Smooth muscle cell of the umbilical artery (primary cell): ENCODE data around the gene CSE1L. TPM values are rescaled to one million over a fixed set of nuclear protein-coding genes. Genes with fewer than 3 reads are reported as not detected.

ENCODE experiments used
- total RNA-seq: library from RNA; depleted of rRNA; stranded (reverse); fragments of >200 nt; gene quantifications from 2 replicates; pipeline ENCODE4 v1.2.3, GENCODE V29; 2014

Gene CSE1L, protein sequence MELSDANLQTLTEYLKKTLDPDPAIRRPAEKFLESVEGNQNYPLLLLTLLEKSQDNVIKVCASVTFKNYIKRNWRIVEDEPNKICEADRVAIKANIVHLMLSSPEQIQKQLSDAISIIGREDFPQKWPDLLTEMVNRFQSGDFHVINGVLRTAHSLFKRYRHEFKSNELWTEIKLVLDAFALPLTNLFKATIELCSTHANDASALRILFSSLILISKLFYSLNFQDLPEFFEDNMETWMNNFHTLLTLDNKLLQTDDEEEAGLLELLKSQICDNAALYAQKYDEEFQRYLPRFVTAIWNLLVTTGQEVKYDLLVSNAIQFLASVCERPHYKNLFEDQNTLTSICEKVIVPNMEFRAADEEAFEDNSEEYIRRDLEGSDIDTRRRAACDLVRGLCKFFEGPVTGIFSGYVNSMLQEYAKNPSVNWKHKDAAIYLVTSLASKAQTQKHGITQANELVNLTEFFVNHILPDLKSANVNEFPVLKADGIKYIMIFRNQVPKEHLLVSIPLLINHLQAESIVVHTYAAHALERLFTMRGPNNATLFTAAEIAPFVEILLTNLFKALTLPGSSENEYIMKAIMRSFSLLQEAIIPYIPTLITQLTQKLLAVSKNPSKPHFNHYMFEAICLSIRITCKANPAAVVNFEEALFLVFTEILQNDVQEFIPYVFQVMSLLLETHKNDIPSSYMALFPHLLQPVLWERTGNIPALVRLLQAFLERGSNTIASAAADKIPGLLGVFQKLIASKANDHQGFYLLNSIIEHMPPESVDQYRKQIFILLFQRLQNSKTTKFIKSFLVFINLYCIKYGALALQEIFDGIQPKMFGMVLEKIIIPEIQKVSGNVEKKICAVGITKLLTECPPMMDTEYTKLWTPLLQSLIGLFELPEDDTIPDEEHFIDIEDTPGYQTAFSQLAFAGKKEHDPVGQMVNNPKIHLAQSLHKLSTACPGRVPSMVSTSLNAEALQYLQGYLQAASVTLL
- total RNA-seq = 59.1 and 113 TPM in 2 replicates

GRCh38 chr20:49046087-49046900 is at the start of gene CSE1L:
CSE1L (plus strand) TSS chr20:49046312; CDS start chr20:49058464, 12,152 bp downstream.

Other genes starting within 250 kb of the CSE1L start
- 2.1 and 15.3 TPM in 2 replicates for gene PREX1, start 218.3 kb upstream of the CSE1L start, total RNA-seq
- 47.5 and 56.7 TPM in 2 replicates for gene ARFGEF2, start 124.6 kb upstream of the CSE1L start, total RNA-seq
- 38.3 and 71.6 TPM in 2 replicates for gene STAU1, start 142.0 kb downstream of the CSE1L start, total RNA-seq
- gene DDX27, start 173.1 kb downstream of the CSE1L start, total RNA-seq = 26.1 and 41.7 TPM in 2 replicates
- gene ZNFX1, start 231.7 kb downstream of the CSE1L start, total RNA-seq = 26.7 and 44.2 TPM in 2 replicates